B cell (primary cell): ENCODE data around the gene FAM170B. TPM values are rescaled to one million over a fixed set of nuclear protein-coding genes. Genes with fewer than 3 reads are reported as not detected.
A peak's percentile ranks its signal among the peaks of the same experiment; 100 is the strongest.

Source experiments
- ATAC-seq: fragments of 200-7000 bp; cut with Tn5 transposase; one replicate; pipeline ENCODE4 v1.10.0; 2021; ENCODE audit warnings: low read depth, mild to moderate bottlenecking, moderate number of reproducible peaks, moderate library complexity
- CTCF ChIA-PET: fragments of 350-600 bp; sonication (Branson Sonifier 250); formaldehyde crosslinking; loops from one replicate; lab custom pipeline; 2021; ENCODE audit warnings: antibody characterized with exemption, inconsistent platforms; lab: Charles Lee
- POLR2A ChIA-PET: fragments of 350-600 bp; sonication (Branson Sonifier 250); formaldehyde crosslinking; loops from one replicate; lab custom pipeline; 2021; ENCODE audit warnings: antibody characterized with exemption; lab: Charles Lee
- DNase-seq: peaks from one replicate; pipeline ENCODE4 v3.0.0; 2013
- H2AFZ ChIP-seq: 2 replicates; pipeline ENCODE4 v1.6.1; 2012; ENCODE audit warnings: mild to moderate bottlenecking, low read depth, low read length; ENCODE audit not compliant: insufficient read depth, poor library complexity, severe bottlenecking
- H3K27ac ChIP-seq, 2 donors: 1 replicate in 1 of 2; 2 replicates in 1 of 2; pipeline ENCODE4 v1.5.1; 2012 to 2013; ENCODE audit warnings: low read length in 2 of 2, mild to moderate bottlenecking in 2 of 2, moderate library complexity in 1 of 2
- H3K27me3 ChIP-seq, 4 experiments: fragments of 200-600 bp in 1 of 4; sonication (generic) in 1 of 4; replicated peaks in 1 of 4; 1 replicate in 2 of 4; 2 replicates in 2 of 4; pipeline versions ENCODE4 v1.6.1 to v1.7.0; 2013 to 2016; ENCODE audit warnings: low read length in 3 of 4, mild to moderate bottlenecking in 2 of 4, mixed read lengths in 1 of 4, moderate library complexity in 1 of 4; ENCODE audit not compliant: insufficient read depth in 4 of 4, control insufficient read depth in 3 of 4; ENCODE audit errors: control extremely low read depth in 1 of 4
- H3K36me3 ChIP-seq, 2 experiments: replicated peaks in 1 of 2; 1 replicate in 1 of 2; 2 replicates in 1 of 2; pipeline versions ENCODE4 v1.6.1 to v1.7.1; 2013; ENCODE audit warnings: low read length in 1 of 2; ENCODE audit not compliant: insufficient read depth in 2 of 2, control insufficient read depth in 1 of 2; ENCODE audit errors: control extremely low read depth in 1 of 2, extremely low read depth in 1 of 2
- H3K4me1 ChIP-seq, 2 donors: fragments of 200-600 bp in 1 of 2; sonication (generic) in 1 of 2; 1 replicate in 1 of 2; 2 replicates in 1 of 2; pipeline versions ENCODE4 v1.5.1 to v1.6.1; 2013 to 2017; ENCODE audit warnings: low read length in 2 of 2; ENCODE audit not compliant: control insufficient read depth in 2 of 2, insufficient read depth in 2 of 2
- H3K4me2 ChIP-seq: replicated peaks from 2 replicates; pipeline ENCODE3; 2012; ENCODE audit warnings: mild to moderate bottlenecking, low read depth, low read length; ENCODE audit not compliant: poor library complexity, severe bottlenecking
- H3K4me3 ChIP-seq, 5 experiments: fragments of 200-600 bp in 1 of 5; sonication (generic) in 1 of 5; 1 replicate in 3 of 5; 2 replicates in 2 of 5; pipeline versions ENCODE4 v1.5.1 to v1.7.0; 2011 to 2016; ENCODE audit warnings: low read length in 4 of 5, mild to moderate bottlenecking in 4 of 5, low read depth in 2 of 5, control low read depth in 1 of 5, moderate library complexity in 1 of 5; ENCODE audit not compliant: insufficient read depth in 1 of 5; ENCODE audit errors: control extremely low read depth in 1 of 5, extremely low read depth in 1 of 5
- H3K79me2 ChIP-seq: fragments of 200-600 bp; sonication (generic); one replicate; pipeline ENCODE4 v1.6.0; 2016; ENCODE audit warnings: low read length; ENCODE audit not compliant: control insufficient read depth, insufficient read depth
- H3K9ac ChIP-seq: fragments of 200-600 bp; sonication (generic); 2 replicates; pipeline ENCODE4 v1.6.1; 2017; ENCODE audit warnings: mild to moderate bottlenecking, low read length, moderate library complexity
- H3K9me3 ChIP-seq, 3 donors: one replicate each; pipeline versions ENCODE4 v1.6.1 to v1.7.1; 2013; ENCODE audit warnings: low read length in 2 of 3; ENCODE audit not compliant: control insufficient read depth in 2 of 3, insufficient read depth in 1 of 3; ENCODE audit errors: control extremely low read depth in 1 of 3
- H4K20me1 ChIP-seq: 2 replicates; pipeline ENCODE4 v1.6.0; 2012; ENCODE audit warnings: mild to moderate bottlenecking, low read length; ENCODE audit not compliant: insufficient read depth, control insufficient read depth, poor library complexity, severe bottlenecking
- H3K27ac Mint-ChIP-seq: one replicate; pipeline ENCODE4 v1.8.0; 2021; ENCODE audit warnings: mixed read lengths
- H3K27me3 Mint-ChIP-seq: one replicate; pipeline ENCODE4 v1.8.0; 2021; ENCODE audit warnings: mixed read lengths
- H3K4me1 Mint-ChIP-seq: one replicate; pipeline ENCODE4 v1.8.0; 2021; ENCODE audit warnings: mixed read lengths
- H3K4me3 Mint-ChIP-seq: one replicate; pipeline ENCODE4 v1.8.0; 2021; ENCODE audit warnings: mixed read lengths
- H3K9me3 Mint-ChIP-seq: one replicate; pipeline ENCODE4 v1.8.0; 2022; ENCODE audit warnings: mixed read lengths; ENCODE audit not compliant: insufficient read depth
- CTCF ChIP-seq: fragments of 200-600 bp; IDR thresholded peaks from one replicate; pipeline ENCODE4 v1.8.0; 2022; ENCODE audit warnings: antibody characterized with exemption, mild to moderate bottlenecking
- EZH2 ChIP-seq: IDR thresholded peaks from 2 replicates; pipeline ENCODE4 v1.6.1; 2012; ENCODE audit warnings: borderline replicate concordance, low read depth, mild to moderate bottlenecking, moderate library complexity, low read length; ENCODE audit not compliant: insufficient read depth, poor library complexity, severe bottlenecking
- WGBS: methylation state at CpG from one replicate; pipeline ENCODE4 v1.1.5; 2013; ENCODE audit warnings: missing lambda C conversion rate; ENCODE audit not compliant: insufficient coverage; 5-methylcytosine and 5-hydroxymethylcytosine counted together
- intact Hi-C: fragments of 100-400 bp; cut with micrococcal nuclease; formaldehyde crosslinking; loops from one replicate; pipeline ENCODE4 v1.10.0; 2022
- polyA plus RNA-seq: library from polyadenylated mRNA; depleted of rRNA; stranded (reverse); fragments of >200 nt; gene quantifications from 2 replicates; pipeline ENCODE4 v1.2.3, GENCODE V29; 2012
- total RNA-seq, 2 donors: library from RNA; stranded (reverse); fragments of 120-200 nt in 1 of 2; gene quantifications; 1 replicate in 1 of 2; 2 replicates in 1 of 2; pipeline versions ENCODE4 v1.2.3 to v1.2.4, GENCODE V29; 2013 to 2022

Gene FAM170B
- total and polyA plus RNA-seq, 2 donors (not counting 1 experiment from before 2014, with no cell fraction given), result not detected

DNA sequence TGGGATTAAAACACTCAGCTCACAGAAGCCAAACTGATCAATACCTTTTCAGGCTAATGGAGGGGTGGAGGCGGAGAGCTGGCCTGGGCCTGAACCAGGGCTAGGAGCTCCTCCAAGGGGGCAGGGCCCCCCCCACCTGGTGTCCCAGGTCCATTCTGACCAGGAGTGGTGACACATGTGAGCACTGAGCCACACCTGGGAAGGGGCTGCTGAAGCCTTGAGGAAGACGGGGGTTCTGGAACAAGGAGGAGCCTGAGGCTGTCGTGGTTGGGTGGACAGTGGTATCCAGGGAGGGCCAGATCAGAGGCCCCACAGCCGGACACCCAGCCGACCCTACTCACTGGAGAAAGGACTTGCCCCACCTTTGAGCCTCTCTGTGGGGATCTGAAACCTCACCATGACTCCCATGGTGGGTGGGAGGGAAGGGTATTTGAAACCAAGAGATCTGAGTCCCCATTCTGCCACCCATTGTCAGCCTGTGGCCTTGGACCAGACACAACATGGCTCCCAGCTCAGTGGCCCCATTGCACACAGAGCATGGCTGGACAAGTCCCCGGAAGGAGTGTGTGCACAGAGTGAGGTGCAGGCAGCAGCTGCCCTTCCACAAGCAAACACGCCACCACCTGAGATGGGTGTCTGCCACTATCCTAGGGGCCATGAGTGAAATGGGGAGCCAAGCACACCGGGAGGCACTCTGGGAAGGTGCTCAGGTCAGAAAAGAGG lies 41.9 kb upstream of the FAM170B start:
- peaks cover 88% of the 10 kb centered on the region for H3K4me1 Mint-ChIP-seq
- Histone ChIP-seq H3K9me3 (no peaks in the 10 kb centered on the region), H3K4me3 (no peak overlapping the region), H3K4me2 (no peak overlapping the region), H3K36me3 (no peaks in the 10 kb centered on the region), H3K9ac (no peak overlapping the region), H4K20me1 (peaks cover 12% of the 10 kb centered on the region), H3K4me1 (peaks cover 69 to 95% of the 10 kb centered on the region in 2 donors), H3K79me2 (peaks cover 6% of the 10 kb centered on the region), H3K27me3 (no peaks in the 10 kb centered on the region), H2AFZ (no peak overlapping the region), H3K27ac (no peak overlapping the region)
- H3K27ac Mint-ChIP-seq, result peak overlapping the region; percentile 46
- 100% methylated on average over 4 of the region's 8 CpGs for WGBS
- no peaks in the 10 kb centered on the region for H3K27me3 Mint-ChIP-seq
- ChIA-PET POLR2A (no interaction called here), CTCF (interaction anchor here (0.6 to 2.1 kb wide), 2 partner anchors 11 to 16 kb away, joined by 3 to 8 read pairs; no protein-coding TSS in a partner anchor)
- no peak for TF ChIP-seq EZH2
- TF ChIP-seq CTCF, result no peak
- intact Hi-C loops, result loop anchor here (2.0 kb wide), 1 partner anchor 15 kb away; no protein-coding TSS in a partner anchor
- DNase-seq, result no peak
- no peak overlapping the region for H3K4me3 Mint-ChIP-seq
- no peaks in the 10 kb centered on the region for H3K9me3 Mint-ChIP-seq
- no peak for ATAC-seq

- H3K4me2 ChIP-seq, result peak overlapping the region; percentile 62
- no peaks in the 10 kb centered on the region for H3K27me3 ChIP-seq
- Mint-ChIP-seq H3K4me3 (no peak overlapping the region), H3K27me3 (no peaks in the 10 kb centered on the region), H3K4me1 (peaks cover 80% of the 10 kb centered on the region), H3K27ac (peak overlapping the region; percentile 68), H3K9me3 (no peaks in the 10 kb centered on the region)
- no peak overlapping the region for H3K9ac ChIP-seq
- POLR2A ChIA-PET, result no interaction called here
- H3K27ac ChIP-seq, result no peak overlapping the region
- CTCF ChIA-PET, result interaction anchor here (2.1 kb wide), 1 partner anchor 11 kb away, joined by 8 read pairs; no protein-coding TSS in a partner anchor
- H4K20me1 ChIP-seq, result peaks cover 12% of the 10 kb centered on the region
- peaks cover 6% of the 10 kb centered on the region for H3K79me2 ChIP-seq
- H3K4me3 ChIP-seq, result no peak overlapping the region
- ATAC-seq, result no peak
- no peak for TF ChIP-seq EZH2
- TF ChIP-seq CTCF, result no peak
- no peaks in the 10 kb centered on the region for H3K9me3 ChIP-seq
- WGBS, result 95% methylated on average over 6 of the region's 10 CpGs
- H2AFZ ChIP-seq, result no peak overlapping the region
- intact Hi-C loops, result no loop called here
- no peak for DNase-seq
- no peaks in the 10 kb centered on the region for H3K36me3 ChIP-seq
- peaks cover 62 to 94% of the 10 kb centered on the region in 2 donors for H3K4me1 ChIP-seq
These were observed 41.2 kb upstream of the FAM170B start for GRCh38 chr10:49174926-49175500.
